Measurements from ENCODE around the gene ASAP2.
"Not testable (repeated sequence)": the region's sequence is repeated elsewhere in the genome, so short reads cannot be mapped to it uniquely, and the experiment has no call there.

Gene ASAP2

DNA sequence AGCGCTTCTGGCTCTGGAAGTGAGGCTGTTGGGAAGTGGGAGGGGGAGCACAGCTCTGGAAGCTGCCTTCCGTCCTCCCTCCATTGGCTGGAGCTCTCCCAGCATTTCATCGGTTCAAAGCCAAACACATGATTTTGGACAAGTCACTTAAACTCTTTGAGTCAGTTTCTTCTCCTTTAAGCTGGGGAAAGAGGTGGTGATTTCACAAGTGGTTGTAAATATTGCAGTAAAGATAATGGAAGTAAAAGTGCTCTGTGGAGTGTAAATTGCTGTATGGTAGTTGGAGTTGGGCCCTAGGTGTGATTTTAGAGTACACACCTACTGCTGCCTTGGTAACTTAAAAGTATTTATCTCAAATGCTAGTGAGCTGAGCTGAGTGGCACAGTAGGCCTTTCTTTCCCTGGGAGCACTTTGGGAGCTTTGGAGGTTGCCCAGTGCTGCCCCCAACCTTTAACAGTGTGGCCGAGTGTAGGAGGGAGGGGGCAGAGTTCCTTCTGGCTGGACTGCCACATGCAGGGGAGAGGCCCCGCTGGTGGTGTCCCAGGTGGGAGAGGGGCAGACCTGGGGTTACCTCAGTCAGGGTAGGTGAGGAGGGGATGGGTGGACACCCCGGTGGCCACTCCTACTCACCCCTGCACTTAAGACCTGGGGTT lies 54.7 kb downstream of the ASAP2 start:
- TF ChIP-seq, protein P1, sequence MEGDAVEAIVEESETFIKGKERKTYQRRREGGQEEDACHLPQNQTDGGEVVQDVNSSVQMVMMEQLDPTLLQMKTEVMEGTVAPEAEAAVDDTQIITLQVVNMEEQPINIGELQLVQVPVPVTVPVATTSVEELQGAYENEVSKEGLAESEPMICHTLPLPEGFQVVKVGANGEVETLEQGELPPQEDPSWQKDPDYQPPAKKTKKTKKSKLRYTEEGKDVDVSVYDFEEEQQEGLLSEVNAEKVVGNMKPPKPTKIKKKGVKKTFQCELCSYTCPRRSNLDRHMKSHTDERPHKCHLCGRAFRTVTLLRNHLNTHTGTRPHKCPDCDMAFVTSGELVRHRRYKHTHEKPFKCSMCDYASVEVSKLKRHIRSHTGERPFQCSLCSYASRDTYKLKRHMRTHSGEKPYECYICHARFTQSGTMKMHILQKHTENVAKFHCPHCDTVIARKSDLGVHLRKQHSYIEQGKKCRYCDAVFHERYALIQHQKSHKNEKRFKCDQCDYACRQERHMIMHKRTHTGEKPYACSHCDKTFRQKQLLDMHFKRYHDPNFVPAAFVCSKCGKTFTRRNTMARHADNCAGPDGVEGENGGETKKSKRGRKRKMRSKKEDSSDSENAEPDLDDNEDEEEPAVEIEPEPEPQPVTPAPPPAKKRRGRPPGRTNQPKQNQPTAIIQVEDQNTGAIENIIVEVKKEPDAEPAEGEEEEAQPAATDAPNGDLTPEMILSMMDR (IDR thresholded peaks at IDR 0.05; ENCODE audit: low read depth, low read length), result no peak
- H3K4me3 ChIP-seq (ENCODE audit: low read depth, low read length), result no peak overlapping the region

DNA sequence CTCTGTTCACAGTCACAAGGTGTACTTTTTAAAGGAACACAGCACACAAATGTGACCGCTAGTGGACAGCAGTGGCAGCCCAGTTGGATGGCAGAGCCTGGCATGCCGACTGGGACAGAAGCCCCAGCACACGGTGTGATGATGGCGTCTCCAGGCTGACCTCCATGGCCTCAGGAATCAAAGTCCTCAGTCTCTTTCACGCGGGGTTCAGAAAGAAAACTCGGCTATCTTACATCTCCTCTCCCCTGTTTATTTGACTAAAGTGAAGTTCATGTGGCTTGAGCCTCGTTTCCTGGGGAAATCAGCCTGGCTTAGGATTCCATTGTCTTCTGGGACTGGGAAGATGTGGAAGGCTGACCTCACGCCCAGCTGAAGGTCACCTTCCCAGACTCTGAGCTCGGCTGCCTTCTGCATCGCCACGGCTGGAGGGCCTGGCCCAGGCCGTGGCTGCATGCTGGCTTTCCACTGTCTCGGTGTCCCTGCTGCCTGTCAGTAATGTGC lies 56.1 kb downstream of the ASAP2 start:
- no peak overlapping the region for H3K4me3 ChIP-seq (ENCODE audit: low read depth, low read length)
- TF ChIP-seq, protein P1 (IDR thresholded peaks at IDR 0.05; ENCODE audit: low read depth, low read length), result no peak

DNA sequence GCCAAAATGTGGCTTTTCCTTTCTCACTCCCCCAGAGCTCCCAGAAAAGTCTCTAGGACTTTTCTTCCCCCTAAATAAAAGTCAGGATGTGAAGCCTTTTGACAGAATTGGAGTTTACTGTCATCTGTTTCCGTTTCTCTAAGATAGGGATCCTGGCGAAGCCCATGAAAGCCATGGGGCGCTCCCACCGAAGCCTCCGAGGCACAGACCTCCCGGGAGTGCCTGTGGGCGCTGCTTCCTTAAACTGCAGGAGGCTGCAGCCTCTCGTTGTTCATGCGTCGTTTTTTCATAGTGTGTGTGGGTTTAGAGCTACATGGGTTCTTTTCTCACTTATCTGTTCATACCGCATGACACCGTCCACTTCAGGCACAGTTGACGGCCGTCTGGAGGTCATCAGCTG lies 56.8 kb downstream of the ASAP2 start:
- TF ChIP-seq, protein P1 (IDR thresholded peaks at IDR 0.05; ENCODE audit: low read depth, low read length), result no peak
- no peak overlapping the region for H3K4me3 ChIP-seq (ENCODE audit: low read depth, low read length)

DNA sequence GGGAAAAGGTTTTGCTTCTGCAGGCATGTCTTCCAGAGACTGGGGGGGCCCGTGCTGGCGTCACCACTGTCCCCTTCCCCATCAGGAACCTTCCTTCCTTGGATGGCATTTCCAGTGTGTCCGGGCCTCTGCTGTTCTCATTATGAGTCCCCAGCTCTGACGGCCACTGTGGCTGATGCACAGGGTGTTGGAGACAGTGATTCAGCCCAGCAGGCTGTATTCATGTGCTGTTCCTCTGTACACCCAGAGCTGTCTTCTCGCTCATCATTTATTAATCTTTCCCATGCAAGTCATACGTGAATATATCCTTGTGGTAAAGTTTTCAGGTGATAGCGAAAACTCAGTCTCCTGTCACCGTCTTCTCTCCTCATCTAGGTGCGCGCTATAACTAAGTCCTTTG lies 57.7 kb downstream of the ASAP2 start:
- TF ChIP-seq, protein P1 (IDR thresholded peaks at IDR 0.05; ENCODE audit: low read depth, low read length), result no peak
- H3K4me3 ChIP-seq (ENCODE audit: low read depth, low read length), result no peak overlapping the region

DNA sequence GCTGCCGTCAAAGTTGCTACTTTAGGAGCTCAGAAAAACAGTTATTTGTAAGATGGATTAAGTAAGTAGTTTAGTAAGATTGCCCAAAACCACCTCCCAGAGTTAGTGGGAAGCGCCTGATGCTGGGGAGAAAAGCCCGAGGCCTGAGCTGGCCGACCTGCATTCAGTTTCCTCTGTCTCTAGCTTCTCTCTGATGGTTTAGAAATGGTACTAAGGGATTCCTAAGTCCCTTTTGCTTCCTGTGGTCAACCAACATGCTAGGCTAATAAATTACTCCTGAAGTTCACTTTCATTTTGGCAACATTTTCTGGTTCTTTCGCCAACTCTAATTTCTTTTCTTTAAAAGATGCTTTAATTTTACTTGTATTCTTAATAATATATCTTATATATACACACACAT lies 60.1 kb downstream of the ASAP2 start:
- TF ChIP-seq, protein P1 (IDR thresholded peaks at IDR 0.05; ENCODE audit: low read depth, low read length), result no peak
- H3K4me3 ChIP-seq (ENCODE audit: low read depth, low read length), result no peak overlapping the region

DNA sequence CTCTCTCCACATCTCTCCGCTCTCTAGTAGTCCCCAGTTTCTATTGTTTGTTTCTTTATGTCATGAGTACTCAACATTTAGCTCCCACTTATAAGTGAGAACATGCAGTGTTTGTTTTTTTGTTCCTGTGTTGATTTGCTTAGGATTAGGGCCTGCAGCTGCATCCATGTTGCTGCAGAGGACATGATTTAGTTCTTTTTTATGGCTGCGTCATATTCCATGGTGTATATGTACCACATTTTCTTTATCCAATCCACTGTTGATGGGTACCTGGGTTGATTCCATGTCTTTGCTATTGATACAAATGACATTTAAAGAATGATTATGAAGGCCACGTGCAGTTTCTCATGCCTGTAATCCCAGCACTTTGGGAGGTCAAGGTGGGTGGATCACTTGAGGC lies 60.7 kb downstream of the ASAP2 start:
- not testable (repeated sequence) for H3K4me3 ChIP-seq (ENCODE audit: low read depth, low read length)

DNA sequence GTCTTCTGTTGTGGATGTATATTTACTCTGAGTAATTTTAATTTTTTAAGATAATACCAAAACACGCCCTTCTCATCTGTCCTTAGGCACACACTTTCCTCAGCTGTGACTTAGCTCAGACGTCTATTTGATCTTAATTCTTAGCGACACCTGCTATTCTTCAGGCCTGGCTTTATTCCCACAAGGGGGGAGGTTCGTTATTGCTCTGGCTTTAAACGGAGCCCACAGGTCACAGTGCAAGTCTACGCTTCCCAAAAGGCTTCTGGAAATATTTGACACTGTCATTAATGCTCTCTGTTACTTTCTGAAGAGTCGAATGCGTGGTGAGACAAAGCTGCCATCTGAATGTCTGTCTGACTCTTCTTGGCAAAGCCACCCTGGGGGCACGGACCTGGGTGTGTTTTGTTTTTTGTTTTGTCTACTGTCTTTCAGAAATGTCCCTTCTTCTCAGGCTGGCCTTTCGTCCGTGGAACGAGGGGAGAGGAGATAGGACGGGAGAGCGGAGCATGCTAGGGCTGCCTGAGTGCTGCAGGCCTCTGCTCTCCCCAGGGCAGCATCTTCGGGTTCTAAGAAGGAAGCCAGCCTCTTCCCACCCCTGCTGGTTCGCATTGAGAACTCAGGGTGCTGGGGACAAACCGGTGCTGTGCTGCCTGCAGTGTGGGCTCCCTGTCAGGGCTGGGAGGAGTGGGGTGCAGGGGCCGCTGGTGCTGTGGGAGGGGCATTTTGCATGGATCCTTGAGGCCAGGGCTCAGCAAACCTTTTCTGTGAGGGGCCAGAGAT lies 61.9 kb downstream of the ASAP2 start:
- TF ChIP-seq, protein P1 (IDR thresholded peaks at IDR 0.05; ENCODE audit: low read depth, low read length), result no peak
- no peak overlapping the region for H3K4me3 ChIP-seq (ENCODE audit: low read depth, low read length)

Data from WI38 (cell line).